ENCODE results near the gene RIMS3.

- TF ChIP-seq FOXM1 (IDR thresholded peaks at IDR 0.05; ENCODE audit: borderline replicate concordance, low read depth) (no peak), CEBPB (IDR thresholded peaks at IDR 0.05) (no peak), EP300 (IDR thresholded peaks at IDR 0.05; ENCODE audit: borderline replicate concordance) (no peak), NFIC (IDR thresholded peaks at IDR 0.05) (no peak)
Measured at GRCh38 chr1:40679165-40679953, 13.9 kb upstream of the RIMS3 start.

Data from Ishikawa (cell line).